GM19240 (cell line): ENCODE results near the gene DPYD.

ENCODE experiments used
- DNase-seq: peaks from one replicate; pipeline ENCODE4 v3.0.0; 2011; ENCODE audit warnings: low spot score; ENCODE audit not compliant: insufficient read length

The DPYD gene

DNA sequence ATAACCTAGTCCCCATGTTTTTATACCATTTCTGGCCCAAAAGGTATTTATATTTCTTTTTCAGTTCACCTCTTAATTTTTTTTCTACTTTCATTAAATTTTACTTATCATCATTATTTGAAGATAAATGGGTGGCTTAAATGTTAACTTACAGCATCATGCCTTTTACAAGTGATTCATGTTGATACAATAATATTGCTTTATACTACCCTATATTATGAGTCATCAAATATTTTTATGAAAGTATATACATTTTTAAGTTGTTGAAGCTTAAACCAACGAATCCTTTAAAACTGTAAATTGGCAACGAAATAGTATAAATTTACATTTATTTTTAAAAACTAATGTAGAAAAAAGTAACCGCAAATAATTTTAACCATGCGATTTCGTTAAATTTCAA, 207.9 kb downstream of the DPYD start:
- DNase-seq: no peak

GRCh38 chr1:97711858-97712257, 209.0 kb downstream of the DPYD start:
- no peak for DNase-seq

DNA sequence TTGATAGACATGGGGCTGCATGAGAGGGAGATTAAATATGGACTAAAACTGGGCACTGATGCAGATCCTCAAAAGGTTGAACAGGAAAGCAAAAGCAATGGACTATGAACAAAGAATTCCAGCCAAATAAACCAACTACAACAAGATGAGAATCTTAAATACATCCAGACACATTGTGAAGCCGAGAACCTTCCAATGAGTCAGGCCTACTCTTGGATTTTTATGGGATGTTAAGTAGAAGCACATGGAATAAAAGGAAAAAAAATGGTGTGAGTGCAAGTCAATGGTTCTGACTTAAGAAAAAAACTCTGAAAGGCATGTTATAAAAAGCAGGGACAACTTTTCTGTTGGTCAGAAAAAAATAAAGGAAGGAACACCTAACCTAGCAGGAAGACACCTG, 227.2 kb downstream of the DPYD start:
- DNase-seq: no peak

- no peak for DNase-seq
Measured at GRCh38 chr1:97691325-97691724, 229.5 kb downstream of the DPYD start.

DNA sequence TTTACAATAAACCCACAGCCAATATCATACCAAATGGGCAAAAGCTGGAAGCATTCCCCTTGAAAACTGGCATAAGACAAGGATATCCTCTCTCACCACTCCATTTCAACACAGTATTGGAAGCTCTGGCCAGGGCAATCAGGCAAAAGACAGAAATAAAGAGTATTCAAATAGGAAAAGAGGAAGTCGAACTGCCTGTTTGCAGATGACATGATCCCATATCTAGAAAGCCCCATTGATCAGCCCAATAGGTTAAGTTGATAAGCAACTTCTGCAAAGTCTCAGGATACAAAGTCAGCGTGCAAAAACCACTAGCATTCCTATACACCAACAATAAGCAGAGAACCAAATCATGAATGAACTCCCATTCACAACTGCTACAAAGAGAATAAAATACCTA, 235.5 kb downstream of the DPYD start:
- no peak for DNase-seq

- DNase-seq: no peak
Measured at GRCh38 chr1:97680894-97681293, 239.9 kb downstream of the DPYD start.

DNA sequence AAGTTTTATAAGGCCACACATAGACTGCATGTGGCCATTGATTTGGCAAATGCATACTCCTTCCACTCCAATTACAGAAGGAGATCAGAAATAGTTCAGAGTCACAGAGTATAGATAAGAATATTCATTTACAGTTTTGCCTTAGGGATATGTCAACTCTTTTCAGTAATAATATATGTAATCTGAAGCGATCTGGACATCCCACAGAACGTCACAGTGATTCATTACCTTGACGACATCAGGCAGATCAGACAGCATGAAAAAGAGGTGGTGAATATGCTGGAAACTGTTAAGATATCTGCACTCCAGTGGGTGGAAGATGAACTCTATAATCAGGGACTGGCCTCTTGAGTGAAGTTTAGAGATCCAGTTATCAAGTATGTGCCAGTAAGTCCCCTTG, 240.4 kb downstream of the DPYD start:
- no peak for DNase-seq

DNA sequence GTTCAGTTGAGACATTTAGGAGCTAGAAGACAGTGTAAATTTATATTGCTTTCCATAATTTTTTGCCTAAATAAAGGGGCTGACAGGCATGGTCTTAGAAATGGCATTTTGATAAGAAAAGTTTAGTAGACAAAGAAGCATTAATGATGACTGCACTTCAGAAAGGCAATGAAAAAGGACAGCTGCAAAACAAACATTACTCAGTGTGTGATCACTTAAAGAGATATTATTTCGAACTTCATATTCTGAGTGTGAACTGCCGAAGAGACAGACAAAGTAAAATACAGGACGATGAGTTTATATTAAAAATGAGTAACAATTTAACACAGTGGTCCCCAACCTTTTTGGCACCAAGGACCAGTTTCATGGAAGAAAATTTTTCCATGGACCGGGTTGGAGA, 243.1 kb downstream of the DPYD start:
- no peak for DNase-seq

GRCh38 chr1:97674517-97674916, 246.3 kb downstream of the DPYD start:
- no peak for DNase-seq

DNA sequence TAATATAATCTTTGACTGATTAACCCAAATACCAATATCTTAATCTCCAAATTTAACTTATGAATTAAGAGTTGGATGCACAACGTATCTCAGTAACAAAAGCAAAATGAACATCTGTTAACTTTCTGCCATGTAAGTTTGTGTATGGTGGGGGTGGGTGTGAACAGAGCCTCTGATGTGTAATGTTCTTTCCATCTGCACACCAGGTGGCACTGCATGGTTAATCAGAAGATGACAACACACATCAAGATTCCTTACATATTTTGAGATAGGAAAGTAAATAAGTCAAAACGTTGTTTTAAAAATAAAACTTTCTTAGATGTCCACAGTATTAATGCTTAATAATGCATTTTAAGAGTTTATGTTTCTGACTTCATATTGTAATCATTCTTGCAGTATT, 251.9 kb downstream of the DPYD start:
- no peak for DNase-seq

GRCh38 chr1:97660431-97661105, 260.3 kb downstream of the DPYD start:
- no peak for DNase-seq

- no peak for DNase-seq
Measured at GRCh38 chr1:97654876-97655585, 265.8 kb downstream of the DPYD start.

DNA sequence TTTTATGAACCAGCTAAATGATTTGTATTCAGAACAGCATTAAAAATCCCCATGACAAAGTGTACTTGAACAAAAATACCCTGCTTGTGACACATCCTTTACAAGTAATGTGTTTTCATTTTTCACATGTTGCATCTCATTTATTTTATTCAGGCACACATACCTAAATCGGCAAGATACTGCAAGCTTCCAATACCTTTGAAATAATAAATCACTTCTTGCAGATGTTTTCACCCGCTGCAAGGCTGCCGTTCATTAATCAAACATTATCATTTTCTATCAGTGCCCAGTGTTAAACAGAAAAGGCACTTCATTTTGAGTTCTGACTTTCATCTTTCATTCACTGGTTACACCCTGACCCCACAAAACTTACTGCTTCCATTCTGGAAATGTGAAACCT, 269.6 kb downstream of the DPYD start:
- no peak for DNase-seq

DNA sequence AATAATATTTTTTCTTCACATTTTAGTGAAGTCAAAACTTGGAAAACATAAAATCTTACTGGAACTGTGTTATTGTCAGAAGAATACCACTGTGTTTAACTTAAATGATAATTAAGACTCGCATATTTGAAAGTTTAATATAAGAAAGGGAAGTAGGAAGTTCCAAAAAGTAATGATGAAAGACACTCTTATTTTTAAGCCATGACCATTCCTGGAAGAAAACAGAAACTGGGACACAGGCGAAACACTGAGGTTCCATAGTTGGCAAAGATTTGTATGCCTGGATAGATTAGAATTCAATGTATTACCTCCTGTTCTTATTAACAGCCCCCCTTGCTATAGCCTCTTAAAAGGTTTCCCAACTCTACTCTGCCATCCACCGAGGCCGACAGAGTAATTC, 271.2 kb downstream of the DPYD start:
- DNase-seq: no peak

DNA sequence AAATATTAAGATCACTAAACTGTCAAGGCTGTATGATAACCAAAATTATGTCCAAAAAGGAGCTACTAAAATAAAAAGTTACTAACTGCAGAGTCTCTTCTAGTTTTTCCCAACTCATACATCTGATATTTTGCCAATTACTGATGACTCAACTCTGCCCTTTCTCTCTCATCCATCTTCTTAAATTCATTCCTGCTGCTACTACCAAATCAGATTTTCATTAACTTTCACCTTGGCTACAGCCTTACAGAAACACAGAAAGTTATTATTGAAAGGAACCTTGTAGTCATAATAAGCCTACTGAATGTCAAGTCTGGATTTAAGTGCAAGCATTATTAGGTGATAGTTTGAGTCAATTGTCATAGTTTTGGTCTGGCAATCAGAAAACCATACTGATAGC, 273.1 kb downstream of the DPYD start:
- no peak for DNase-seq

GRCh38 chr1:97646071-97646470, 274.8 kb downstream of the DPYD start:
- no peak for DNase-seq

- no peak for DNase-seq
Measured at GRCh38 chr1:97640677-97641076, 280.2 kb downstream of the DPYD start.

- no peak for DNase-seq
Measured at GRCh38 chr1:97636941-97637340, 283.9 kb downstream of the DPYD start.

DNA sequence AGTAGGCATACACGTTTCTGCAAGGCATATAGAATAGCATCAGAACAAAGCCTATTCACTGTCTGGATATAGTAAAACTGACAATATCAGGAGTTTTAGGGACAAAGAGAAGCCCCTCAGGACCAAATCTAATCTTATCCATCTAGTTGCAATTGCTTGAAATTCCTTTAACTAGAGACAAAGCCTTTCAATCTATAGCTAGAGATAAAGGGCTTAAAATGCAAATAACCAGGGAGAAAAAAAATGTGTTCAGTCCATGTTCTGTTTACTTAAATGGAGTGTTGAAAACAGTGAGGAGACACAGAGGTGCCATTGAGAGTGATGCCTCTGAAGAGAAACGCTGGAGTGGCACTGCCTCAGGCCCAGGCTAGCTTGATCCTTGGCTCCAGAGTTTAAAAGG, 286.1 kb downstream of the DPYD start:
- no peak for DNase-seq

- DNase-seq: no peak
Measured at GRCh38 chr1:97632776-97633175, 288.1 kb downstream of the DPYD start.

GRCh38 chr1:97632075-97632474, 288.8 kb downstream of the DPYD start:
- DNase-seq: no peak

GRCh38 chr1:97630948-97631347, 289.9 kb downstream of the DPYD start:
- DNase-seq: no peak

GRCh38 chr1:97630281-97630680, 290.6 kb downstream of the DPYD start:
- DNase-seq: no peak
